Measurements from ENCODE around the gene DIP2B.

DIP2B gene

DNA sequence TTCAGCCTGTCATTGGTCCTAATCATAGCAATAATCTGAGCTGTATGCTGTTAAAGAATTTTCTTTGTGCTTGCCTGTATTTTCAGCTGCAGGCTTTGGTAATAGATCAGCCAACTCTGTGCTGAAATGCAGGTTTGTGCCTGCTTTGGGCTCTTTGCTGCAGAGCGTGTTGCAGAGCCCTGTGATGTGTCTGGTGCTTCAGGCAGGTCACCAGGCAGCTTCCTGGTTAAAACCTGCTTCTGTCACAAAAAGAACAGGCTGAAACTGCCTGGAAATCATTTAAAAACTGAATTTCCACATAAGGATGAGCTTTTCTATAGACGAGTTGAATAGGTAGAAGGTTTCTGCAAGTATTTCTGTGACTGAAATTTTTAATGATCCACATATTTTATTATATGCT is 3.1 kb downstream of the DIP2B start:
- Mint-ChIP-seq H3K27me3 (ENCODE audit: low read depth, poor library complexity) (peaks cover 4% of the 10 kb centered on the region), H3K4me3 (peak overlapping the region; percentile 55)
- TF ChIP-seq, protein P1, sequence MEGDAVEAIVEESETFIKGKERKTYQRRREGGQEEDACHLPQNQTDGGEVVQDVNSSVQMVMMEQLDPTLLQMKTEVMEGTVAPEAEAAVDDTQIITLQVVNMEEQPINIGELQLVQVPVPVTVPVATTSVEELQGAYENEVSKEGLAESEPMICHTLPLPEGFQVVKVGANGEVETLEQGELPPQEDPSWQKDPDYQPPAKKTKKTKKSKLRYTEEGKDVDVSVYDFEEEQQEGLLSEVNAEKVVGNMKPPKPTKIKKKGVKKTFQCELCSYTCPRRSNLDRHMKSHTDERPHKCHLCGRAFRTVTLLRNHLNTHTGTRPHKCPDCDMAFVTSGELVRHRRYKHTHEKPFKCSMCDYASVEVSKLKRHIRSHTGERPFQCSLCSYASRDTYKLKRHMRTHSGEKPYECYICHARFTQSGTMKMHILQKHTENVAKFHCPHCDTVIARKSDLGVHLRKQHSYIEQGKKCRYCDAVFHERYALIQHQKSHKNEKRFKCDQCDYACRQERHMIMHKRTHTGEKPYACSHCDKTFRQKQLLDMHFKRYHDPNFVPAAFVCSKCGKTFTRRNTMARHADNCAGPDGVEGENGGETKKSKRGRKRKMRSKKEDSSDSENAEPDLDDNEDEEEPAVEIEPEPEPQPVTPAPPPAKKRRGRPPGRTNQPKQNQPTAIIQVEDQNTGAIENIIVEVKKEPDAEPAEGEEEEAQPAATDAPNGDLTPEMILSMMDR (IDR thresholded peaks at IDR 0.05), result no peak

DNA sequence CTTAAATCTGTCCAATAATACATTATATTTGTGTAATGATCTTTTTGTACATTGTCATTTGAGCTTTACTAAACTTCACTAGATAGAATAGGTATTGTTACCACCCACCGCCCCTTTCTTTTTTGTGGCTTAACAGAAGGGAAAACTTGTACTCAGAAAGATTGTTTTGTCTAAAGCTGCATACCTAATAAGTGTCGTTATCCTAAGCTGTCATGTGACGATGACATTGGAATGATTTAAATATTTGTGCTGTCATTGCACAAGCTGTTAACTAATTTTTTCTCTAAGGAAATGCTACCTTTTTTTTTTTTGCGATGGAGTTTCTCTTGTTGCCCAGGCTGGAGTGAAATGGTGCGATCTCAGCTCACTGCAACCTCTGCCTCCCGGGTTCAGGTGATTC is 3.6 kb downstream of the DIP2B start:
- TF ChIP-seq, protein P1 (IDR thresholded peaks at IDR 0.05), result no peak
- Mint-ChIP-seq H3K9me3 (no peaks in the 10 kb centered on the region), H3K27ac (no peak overlapping the region), H3K4me3 (no peak overlapping the region), H3K27me3 (ENCODE audit: low read depth, poor library complexity) (peaks cover 4% of the 10 kb centered on the region), H3K4me1 (peaks cover 52% of the 10 kb centered on the region), H3K36me3 (ENCODE audit: low read depth) (no peaks in the 10 kb centered on the region)
- DNase-seq, result no peak

More for the DNA sequence above, 3.1 kb downstream of the DIP2B start:
- DNase-seq, result no peak
- H3K27ac Mint-ChIP-seq, result no peak overlapping the region
- peaks cover 52% of the 10 kb centered on the region for H3K4me1 Mint-ChIP-seq
- no peaks in the 10 kb centered on the region for H3K36me3 Mint-ChIP-seq (ENCODE audit: low read depth)
- no peaks in the 10 kb centered on the region for H3K9me3 Mint-ChIP-seq

DNA sequence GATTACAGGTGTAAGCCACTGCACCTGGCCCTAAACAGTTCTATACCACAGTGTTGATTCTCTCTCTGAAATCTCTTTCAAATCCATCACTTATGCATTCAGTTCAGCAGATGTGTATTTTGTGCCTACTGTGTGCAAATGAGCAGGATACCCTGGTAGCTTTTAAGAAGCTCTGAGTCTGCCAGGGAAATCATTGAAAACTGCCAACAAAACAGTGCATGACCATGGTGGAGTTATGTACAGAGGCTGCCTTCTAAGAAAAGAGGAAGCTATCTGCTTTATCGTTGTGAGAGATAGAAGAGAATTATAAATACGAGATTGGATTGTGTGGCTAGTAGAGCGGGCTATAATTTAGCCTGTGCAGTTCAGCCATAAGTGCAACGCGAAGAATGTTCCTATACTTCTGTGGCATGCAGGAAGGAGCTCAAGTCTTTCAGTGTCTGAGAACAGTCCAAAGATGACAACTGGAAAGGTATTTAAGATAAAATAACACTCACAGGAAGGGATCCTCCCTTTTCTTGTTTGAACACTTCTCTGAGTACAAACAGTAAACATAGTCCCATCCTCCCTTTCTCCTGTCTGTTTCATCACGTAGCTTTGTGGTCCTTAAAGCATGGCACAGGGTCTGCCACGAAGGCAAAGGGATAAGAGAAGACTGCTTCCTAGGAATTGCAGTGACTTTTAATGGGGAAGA is 4.3 kb downstream of the DIP2B start:
- H3K36me3 Mint-ChIP-seq (ENCODE audit: low read depth), result peaks cover under 1% of the 10 kb centered on the region
- H3K4me1 Mint-ChIP-seq, result peaks cover 52% of the 10 kb centered on the region
- H3K9me3 Mint-ChIP-seq, result no peaks in the 10 kb centered on the region
- no peak overlapping the region for H3K4me3 Mint-ChIP-seq
- peak overlapping the region; percentile 89 for H3K27ac Mint-ChIP-seq
- TF ChIP-seq, protein P1 (IDR thresholded peaks at IDR 0.05), result no peak
- H3K27me3 Mint-ChIP-seq (ENCODE audit: low read depth, poor library complexity), result peaks cover 4% of the 10 kb centered on the region
- DNase-seq, result no peak

DNA sequence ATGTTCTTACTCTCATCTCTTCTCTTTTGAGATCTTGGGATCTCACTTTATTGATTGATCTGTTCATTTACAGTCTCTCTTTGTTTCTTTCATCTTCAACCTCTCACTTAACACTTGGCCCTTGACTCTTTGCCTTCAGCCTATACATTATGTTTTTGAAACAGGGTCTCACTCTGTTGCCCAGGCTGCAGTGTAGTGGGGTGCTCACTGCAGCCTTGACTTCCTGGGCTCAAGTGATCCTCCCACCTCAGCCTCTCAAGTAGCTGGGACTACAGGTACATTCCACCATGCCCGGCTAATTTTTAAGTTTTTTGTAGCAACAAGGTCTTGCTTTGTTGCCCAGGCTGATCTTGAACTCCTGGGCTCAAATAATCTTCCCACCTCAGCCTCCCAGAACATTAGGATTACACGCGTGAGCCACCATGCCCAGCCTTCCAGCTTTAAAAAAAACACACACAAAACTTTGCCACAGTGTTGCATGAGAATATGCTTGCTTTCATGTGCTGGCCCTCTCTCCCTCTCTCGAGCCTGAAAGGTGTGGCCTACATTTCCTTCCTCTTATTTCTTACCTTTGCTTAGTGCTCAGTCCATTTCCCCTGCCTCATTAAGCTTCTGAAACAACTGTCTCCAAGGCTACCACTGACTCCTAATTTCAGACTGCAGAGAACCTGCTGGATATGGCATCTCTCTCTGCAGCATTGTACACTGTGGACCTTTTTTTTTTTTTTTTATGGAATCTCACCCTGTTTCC is 9.9 kb downstream of the DIP2B start:
- Mint-ChIP-seq H3K4me3 (no peak overlapping the region), H3K27me3 (ENCODE audit: low read depth, poor library complexity) (peaks cover 4% of the 10 kb centered on the region), H3K4me1 (peaks cover 30% of the 10 kb centered on the region), H3K9me3 (peaks cover 4% of the 10 kb centered on the region), H3K27ac (peak overlapping the region; percentile 47), H3K36me3 (ENCODE audit: low read depth) (peaks cover 20% of the 10 kb centered on the region)
- no peak for DNase-seq
- TF ChIP-seq, protein P1 (IDR thresholded peaks at IDR 0.05), result no peak

DNA sequence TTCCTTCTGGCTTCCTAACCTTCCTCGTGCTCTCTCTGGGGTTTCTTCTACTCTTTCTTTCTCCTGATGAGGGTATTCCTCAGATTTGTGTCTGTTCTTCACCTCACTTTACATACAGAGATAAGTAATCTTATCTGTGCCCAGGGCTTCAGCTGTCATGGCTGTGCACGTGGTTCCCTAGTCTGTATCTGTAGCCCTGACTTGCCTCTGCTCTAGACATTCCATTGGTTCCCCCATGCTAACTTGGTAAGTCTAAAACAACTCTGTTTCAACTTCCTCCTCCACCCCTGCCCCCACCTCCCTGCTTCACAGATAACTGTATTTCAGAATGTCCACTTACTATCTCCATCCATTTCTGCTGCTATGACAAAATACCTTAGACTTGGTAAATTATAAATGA is 10.8 kb downstream of the DIP2B start:
- Mint-ChIP-seq H3K4me1 (peaks cover 22% of the 10 kb centered on the region), H3K27ac (peak overlapping the region; percentile 55), H3K27me3 (ENCODE audit: low read depth, poor library complexity) (peaks cover under 1% of the 10 kb centered on the region), H3K9me3 (peaks cover 4% of the 10 kb centered on the region), H3K4me3 (no peak overlapping the region), H3K36me3 (ENCODE audit: low read depth) (peaks cover 23% of the 10 kb centered on the region)
- TF ChIP-seq, protein P1 (IDR thresholded peaks at IDR 0.05), result no peak
- no peak for DNase-seq
